Neuronal stem cell (in vitro differentiated cells): ENCODE results near the gene PCDHA3.
"Not testable (repeated sequence)": the region's sequence is repeated elsewhere in the genome, so short reads cannot be mapped to it uniquely, and the experiment has no call there.

Source experiments
- DNase-seq: peaks from one replicate; pipeline ENCODE4 v3.0.0-alpha.2; 2013; ENCODE audit warnings: low spot score
- H2AFZ ChIP-seq: one replicate; pipeline ENCODE4 v1.6.1; 2013; ENCODE audit warnings: mild to moderate bottlenecking, low read length, inconsistent platforms
- H2AK5ac ChIP-seq: 2 replicates; pipeline ENCODE4 v1.6.1; 2013; ENCODE audit warnings: low read depth, mild to moderate bottlenecking, inconsistent platforms, low read length, moderate library complexity, mixed read lengths
- H2BK120ac ChIP-seq: 2 replicates; pipeline ENCODE4 v1.6.1; 2013; ENCODE audit warnings: low read depth, mild to moderate bottlenecking, inconsistent platforms, low read length, moderate library complexity, mixed read lengths
- H2BK12ac ChIP-seq: one replicate; pipeline ENCODE4 v1.6.1; 2013; ENCODE audit warnings: low read length, inconsistent platforms
- H2BK15ac ChIP-seq: 2 replicates; pipeline ENCODE4 v1.6.1; 2013; ENCODE audit warnings: mild to moderate bottlenecking, low read length, inconsistent platforms, mixed read lengths
- H2BK5ac ChIP-seq: one replicate; pipeline ENCODE4 v1.6.1; 2013; ENCODE audit warnings: inconsistent platforms, mild to moderate bottlenecking, low read length, moderate library complexity
- H3K14ac ChIP-seq: one replicate; pipeline ENCODE4 v1.6.1; 2013; ENCODE audit warnings: low read length, inconsistent platforms
- H3K18ac ChIP-seq: 2 replicates; pipeline ENCODE4 v1.6.1; 2013; ENCODE audit warnings: low read length, inconsistent platforms
- H3K23ac ChIP-seq: 2 replicates; pipeline ENCODE4 v1.6.1; 2013; ENCODE audit warnings: low read depth, mild to moderate bottlenecking, mixed read lengths, low read length, inconsistent platforms; ENCODE audit not compliant: poor library complexity
- H3K27ac ChIP-seq: replicated peaks from 3 replicates; pipeline ENCODE4 v1.5.1; 2013; ENCODE audit warnings: low read length, inconsistent platforms
- H3K27me3 ChIP-seq, 3 experiments: 2 replicates each; pipeline ENCODE4 v1.6.1; 2013; ENCODE audit warnings: low read length in 3 of 3, mild to moderate bottlenecking in 2 of 3, inconsistent platforms in 1 of 3, low read depth in 1 of 3, mixed read lengths in 1 of 3, moderate library complexity in 1 of 3; ENCODE audit not compliant: control insufficient read depth in 3 of 3, insufficient read depth in 3 of 3
- H3K36me3 ChIP-seq, 2 donors: replicated peaks in 1 of 2; 2 replicates each; pipeline ENCODE4 v1.6.1; 2013; ENCODE audit warnings: low read length in 2 of 2; ENCODE audit not compliant: control insufficient read depth in 2 of 2, insufficient read depth in 2 of 2
- H3K4ac ChIP-seq: 2 replicates; pipeline ENCODE4 v1.6.1; 2013; ENCODE audit warnings: inconsistent platforms, mild to moderate bottlenecking, low read length, moderate library complexity
- H3K4me1 ChIP-seq, 2 donors: 1 replicate in 1 of 2; 2 replicates in 1 of 2; pipeline ENCODE4 v1.6.1; 2013; ENCODE audit warnings: low read length in 2 of 2, low read depth in 1 of 2; ENCODE audit not compliant: control insufficient read depth in 2 of 2, insufficient read depth in 1 of 2
- H3K4me2 ChIP-seq: one replicate; pipeline ENCODE4 v1.6.1; 2013; ENCODE audit warnings: mild to moderate bottlenecking, low read length, inconsistent platforms; ENCODE audit not compliant: insufficient read depth, poor library complexity, severe bottlenecking
- H3K4me3 ChIP-seq, 2 donors: 2 replicates each; pipeline ENCODE4 v1.5.1; 2013; ENCODE audit warnings: low read length in 2 of 2, mild to moderate bottlenecking in 2 of 2, inconsistent platforms in 1 of 2, moderate library complexity in 1 of 2
- H3K79me1 ChIP-seq: one replicate; pipeline ENCODE4 v1.6.1; 2013; ENCODE audit warnings: low read depth, mild to moderate bottlenecking, inconsistent platforms, low read length, moderate library complexity
- H3K9ac ChIP-seq: one replicate; pipeline ENCODE4 v1.6.1; 2013; ENCODE audit warnings: mild to moderate bottlenecking, low read depth, low read length, inconsistent platforms; ENCODE audit not compliant: poor library complexity
- H3K9me3 ChIP-seq, 2 donors: replicated peaks in 1 of 2; 2 replicates each; pipeline versions ENCODE3 to v1.6.1; 2013; ENCODE audit warnings: low read length in 2 of 2, mild to moderate bottlenecking in 2 of 2, inconsistent platforms in 1 of 2, low read depth in 1 of 2, mixed read lengths in 1 of 2, moderate library complexity in 1 of 2; ENCODE audit not compliant: control insufficient read depth in 2 of 2, insufficient read depth in 1 of 2
- H4K8ac ChIP-seq: one replicate; pipeline ENCODE4 v1.6.1; 2013; ENCODE audit warnings: low read depth, mild to moderate bottlenecking, inconsistent platforms, low read length, moderate library complexity
- H4K91ac ChIP-seq: one replicate; pipeline ENCODE4 v1.6.1; 2013; ENCODE audit warnings: low read length, low read depth, mild to moderate bottlenecking, inconsistent platforms; ENCODE audit not compliant: poor library complexity
- WGBS, 2 donors: extraction: QIAGEN DNeasy Blood & Tissue Kit; methylation state at CpG; one replicate each; pipeline ENCODE4 v1.1.7; 2013; ENCODE audit warnings: missing lambda C conversion rate in 2 of 2, mixed read lengths in 1 of 2; ENCODE audit not compliant: insufficient read length in 2 of 2, insufficient replicate concordance in 1 of 2; ENCODE audit errors: extremely low coverage in 2 of 2; 5-methylcytosine and 5-hydroxymethylcytosine counted together

Gene PCDHA3

DNA sequence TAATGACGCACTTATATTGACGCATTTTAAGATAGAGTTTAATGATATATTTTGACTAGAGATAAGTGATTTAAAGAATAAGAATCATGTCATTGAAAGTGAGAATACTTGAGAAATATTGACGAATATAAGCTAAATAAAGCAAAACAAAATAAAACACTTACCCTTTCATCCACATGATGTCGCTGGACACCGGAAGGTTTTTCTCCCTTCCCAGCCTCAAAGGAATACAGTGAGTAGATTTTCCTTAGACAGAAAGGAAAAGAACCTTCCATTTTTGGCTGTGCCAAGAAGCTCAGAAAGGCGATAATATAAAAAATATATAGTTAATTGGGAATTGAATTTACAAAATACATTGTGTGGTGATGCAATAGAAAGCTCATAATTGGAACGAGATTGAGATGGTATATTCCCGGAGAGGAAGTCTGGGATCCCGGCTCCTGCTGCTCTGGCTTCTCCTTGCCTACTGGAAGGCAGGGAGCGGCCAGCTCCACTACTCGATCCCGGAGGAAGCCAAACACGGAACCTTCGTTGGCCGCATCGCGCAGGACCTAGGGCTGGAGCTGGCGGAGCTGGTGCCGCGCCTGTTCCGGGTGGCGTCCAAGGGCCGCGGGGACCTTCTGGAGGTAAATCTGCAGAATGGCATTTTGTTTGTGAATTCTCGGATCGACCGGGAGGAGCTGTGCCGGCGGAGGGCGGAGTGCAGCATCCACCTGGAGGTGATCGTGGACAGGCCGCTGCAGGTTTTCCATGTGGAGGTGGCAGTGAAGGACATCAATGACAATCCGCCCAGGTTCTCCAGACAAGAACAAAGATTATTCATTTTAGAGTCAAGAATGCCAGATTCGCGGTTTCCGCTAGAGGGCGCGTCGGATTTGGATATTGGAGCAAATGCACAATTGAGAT is 20.8 kb downstream of the PCDHA3 start, which contains the start of gene PCDHA5:
TSS of gene PCDHA5 (plus strand) at position 239 of the 906 bp plus-strand sequence.
- no peak within 1 kb of the TSS for H2BK120ac ChIP-seq
- peaks cover 10 to 51% of the 10 kb centered on the region in 2 donors for H3K9me3 ChIP-seq
- H3K23ac ChIP-seq = no peak within 1 kb of the TSS
- H3K14ac ChIP-seq = no peak within 1 kb of the TSS
- no peak for DNase-seq
- no peak within 1 kb of the TSS for H4K91ac ChIP-seq
- H3K4me1 ChIP-seq = no peaks in the 10 kb centered on the region
- no peak within 1 kb of the TSS for H3K27ac ChIP-seq
- no peak within 1 kb of the TSS for H2BK5ac ChIP-seq
- no peak within 1 kb of the TSS for H2BK15ac ChIP-seq
- no peak within 1 kb of the TSS for H2AFZ ChIP-seq
- H3K4me2 ChIP-seq = no peak within 1 kb of the TSS
- H3K36me3 ChIP-seq = peaks cover 3 to 44% of the 10 kb centered on the region in 2 donors
- 100% methylated on average over 2 of the region's 39 CpGs; no CpG with 5 or more reads in 1 of the 2 donors for WGBS, 2 donors
- no peak within 1 kb of the TSS for H3K4ac ChIP-seq
- H3K18ac ChIP-seq = no peak within 1 kb of the TSS
- no peaks in the 10 kb centered on the region for H3K27me3 ChIP-seq
- H2BK12ac ChIP-seq = no peak within 1 kb of the TSS
- no peak within 1 kb of the TSS for H2AK5ac ChIP-seq
- H3K4me3 ChIP-seq = no peak within 1 kb of the TSS
- H3K79me1 ChIP-seq = peaks cover 4% of the 10 kb centered on the region
- H3K9ac ChIP-seq = no peak within 1 kb of the TSS
- no peak within 1 kb of the TSS for H4K8ac ChIP-seq

- no peak overlapping the region for H3K4ac ChIP-seq
- H2BK120ac ChIP-seq = no peak overlapping the region
- no peaks in the 10 kb centered on the region for H3K27me3 ChIP-seq
- no peak overlapping the region for H2BK15ac ChIP-seq
- no peak overlapping the region for H4K91ac ChIP-seq
- H2AK5ac ChIP-seq = no peak overlapping the region
- H3K27ac ChIP-seq = no peak overlapping the region
- no peak overlapping the region for H2AFZ ChIP-seq
- H3K79me1 ChIP-seq = peaks cover 4% of the 10 kb centered on the region
- no peak overlapping the region for H3K9ac ChIP-seq
- H3K4me2 ChIP-seq = no peak overlapping the region
- H2BK12ac ChIP-seq = no peak overlapping the region
- no peak overlapping the region for H3K18ac ChIP-seq
- no peak overlapping the region for H3K14ac ChIP-seq
- no peak overlapping the region for H4K8ac ChIP-seq
- peaks cover 3 to 44% of the 10 kb centered on the region in 2 donors for H3K36me3 ChIP-seq
- H3K4me3 ChIP-seq = no peak overlapping the region
- no peak for DNase-seq
- WGBS, 2 donors = no CpG with 5 or more reads among the region's 6 CpGs
- H2BK5ac ChIP-seq = no peak overlapping the region
- no peak overlapping the region for H3K23ac ChIP-seq
- H3K9me3 ChIP-seq = peaks cover 10 to 48% of the 10 kb centered on the region in 2 donors
- no peaks in the 10 kb centered on the region for H3K4me1 ChIP-seq
Observed at GRCh38 chr5:140822281-140822629, 21.4 kb downstream of the PCDHA3 start.

DNA sequence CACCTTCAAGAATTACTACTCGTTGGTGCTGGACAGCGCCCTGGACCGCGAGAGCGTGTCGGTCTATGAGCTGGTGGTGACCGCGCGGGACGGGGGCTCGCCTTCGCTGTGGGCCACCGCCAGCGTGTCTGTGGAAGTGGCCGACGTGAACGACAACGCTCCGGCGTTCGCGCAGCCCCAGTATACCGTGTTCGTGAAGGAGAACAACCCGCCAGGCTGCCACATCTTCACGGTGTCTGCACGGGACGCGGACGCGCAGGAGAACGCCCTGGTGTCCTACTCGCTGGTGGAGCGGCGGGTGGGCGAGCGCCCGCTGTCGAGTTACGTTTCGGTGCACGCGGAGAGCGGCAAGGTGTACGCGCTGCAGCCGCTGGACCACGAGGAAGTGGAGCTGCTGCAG is 22.1 kb downstream of the PCDHA3 start:
- H2BK120ac ChIP-seq, H2AFZ ChIP-seq, H3K23ac ChIP-seq, H3K18ac ChIP-seq, H2BK15ac ChIP-seq, H3K27ac ChIP-seq, H3K79me1 ChIP-seq, H4K8ac ChIP-seq, H2BK12ac ChIP-seq, H3K4ac ChIP-seq, H3K4me2 ChIP-seq, H2AK5ac ChIP-seq, H3K27me3 ChIP-seq, H3K9ac ChIP-seq, DNase-seq, H2BK5ac ChIP-seq, H3K4me1 ChIP-seq, H4K91ac ChIP-seq: not testable (repeated sequence)
- Histone ChIP-seq H3K36me3 (peaks cover 3 to 42% of the 10 kb centered on the region in 2 donors), H3K4me3 (peak overlapping the region in 1 of 2 donors; percentile 65), H3K14ac (peak overlapping the region; percentile 8), H3K9me3 (peaks cover 10 to 45% of the 10 kb centered on the region in 2 donors)
- no CpG with 5 or more reads among the region's 48 CpGs for whole genome bisulfite sequencing, 2 donors

- H3K23ac ChIP-seq = peak overlapping the region; percentile 73
- H2AK5ac ChIP-seq = no peak overlapping the region
- H2AFZ ChIP-seq = no peak overlapping the region
Observed at GRCh38 chr5:140823475-140823874, 22.6 kb downstream of the PCDHA3 start.

More at GRCh38 chr5:140823475-140823874, 22.6 kb downstream of the PCDHA3 start:
- no peak overlapping the region for H2BK15ac ChIP-seq
- H3K9ac ChIP-seq = no peak overlapping the region
- WGBS, 2 donors = no CpG with 5 or more reads among the region's 38 CpGs
- H2BK120ac ChIP-seq = no peak overlapping the region
- H3K4me3 ChIP-seq = no peak overlapping the region
- peaks cover 6% of the 10 kb centered on the region for H3K79me1 ChIP-seq
- H3K4me2 ChIP-seq = no peak overlapping the region
- H3K4ac ChIP-seq = no peak overlapping the region
- H3K4me1 ChIP-seq = no peaks in the 10 kb centered on the region
- H4K8ac ChIP-seq = no peak overlapping the region
- H3K27ac ChIP-seq = no peak overlapping the region
- H3K18ac ChIP-seq = no peak overlapping the region
- DNase-seq = no peak
- H3K14ac ChIP-seq = no peak overlapping the region
- no peaks in the 10 kb centered on the region for H3K27me3 ChIP-seq
- H3K36me3 ChIP-seq = peaks cover 3 to 42% of the 10 kb centered on the region in 2 donors
- no peak overlapping the region for H4K91ac ChIP-seq
- peaks cover 12 to 40% of the 10 kb centered on the region in 2 donors for H3K9me3 ChIP-seq
- no peak overlapping the region for H2BK5ac ChIP-seq
- no peak overlapping the region for H2BK12ac ChIP-seq
